H1 (cell line): ENCODE measurements around the gene SEC14L6.

ENCODE experiments used
- CTCF ChIP-seq, 3 experiments: IDR thresholded peaks; 1 replicate in 2 of 3; 2 replicates in 1 of 3; pipeline versions ENCODE4 v1.5.1 to v1.6.1; 2011; ENCODE audit warnings: low read length in 3 of 3, mild to moderate bottlenecking in 3 of 3, inconsistent platforms in 2 of 3, low read depth in 1 of 3, moderate library complexity in 1 of 3; ENCODE audit not compliant: insufficient read depth in 1 of 3; ENCODE audit errors: control extremely low read depth in 1 of 3
- EP300 ChIP-seq, 2 experiments: IDR thresholded peaks; 1 replicate in 1 of 2; 2 replicates in 1 of 2; pipeline ENCODE4 v1.6.1; 2011 to 2012; ENCODE audit warnings: low read depth in 2 of 2, low read length in 2 of 2, mild to moderate bottlenecking in 2 of 2, borderline replicate concordance in 1 of 2, inconsistent platforms in 1 of 2, moderate library complexity in 1 of 2
- POLR2A ChIP-seq, 2 experiments: IDR thresholded peaks; 1 replicate in 1 of 2; 2 replicates in 1 of 2; pipeline ENCODE4 v1.6.1; 2011; ENCODE audit warnings: low read depth in 2 of 2, low read length in 2 of 2, mild to moderate bottlenecking in 2 of 2; ENCODE audit errors: control extremely low read depth in 1 of 2
- SIN3A ChIP-seq, 2 experiments: IDR thresholded peaks in 1 of 2; conservative IDR thresholded peaks in 1 of 2; 2 replicates each; pipeline ENCODE4 v1.6.1; 2011 to 2012; ENCODE audit warnings: low read length in 2 of 2, improper control_type of control experiment in 1 of 2, low read depth in 1 of 2, mild to moderate bottlenecking in 1 of 2
- SP2 ChIP-seq: IDR thresholded peaks from 2 replicates; pipeline ENCODE4 v1.6.1; 2012; ENCODE audit warnings: mild to moderate bottlenecking, low read length, inconsistent platforms

GRCh38 chr22:30561402-30562189 lies 15.1 kb upstream of the SEC14L6 start:
- TF ChIP-seq SP2 (no peak), EP300 (IDR thresholded peaks at IDR 0.05; ENCODE audit: borderline replicate concordance in 1 of 2, low read depth in 2 of 2, low read length in 2 of 2) (no peak), POLR2A (IDR thresholded peaks at IDR 0.05; ENCODE audit: control extremely low read depth in 1 of 2, low read depth in 2 of 2, low read length in 2 of 2) (no peak), SIN3A (conservative IDR thresholded peaks at IDR 0.05 in 1 of 2, IDR thresholded peaks at IDR 0.05 in 1 of 2; ENCODE audit: low read depth in 1 of 2, low read length in 2 of 2) (no peak), CTCF (IDR thresholded peaks at IDR 0.05; ENCODE audit: control extremely low read depth in 1 of 3, insufficient read depth in 1 of 3, low read depth in 1 of 3, low read length in 3 of 3) (no peak)
